GM19438 (cell line): ENCODE data around the gene STARD13.
"Not testable (repeated sequence)": the region's sequence is repeated elsewhere in the genome, so short reads cannot be mapped to it uniquely, and the experiment has no call there.

Experiments used
- ATAC-seq: cut with Tn5 transposase; IDR thresholded peaks from one replicate; pipeline ENCODE4 v1.9.1; 2021; ENCODE audit warnings: low read depth; ENCODE audit not compliant: unreplicated experiment

Gene STARD13

GRCh38 chr13:33258808-33259193 lies 26.8 kb downstream of the STARD13 start:
- no peak for ATAC-seq

- ATAC-seq, result no peak
Observed at GRCh38 chr13:33257841-33258807, 27.4 kb downstream of the STARD13 start.

- ATAC-seq, result no peak
Observed at GRCh38 chr13:33256148-33256840, 29.3 kb downstream of the STARD13 start.

GRCh38 chr13:33252135-33252534 lies 33.4 kb downstream of the STARD13 start:
- ATAC-seq, result no peak

GRCh38 chr13:33251131-33251661 lies 34.4 kb downstream of the STARD13 start:
- peak; percentile 68 for ATAC-seq

- ATAC-seq, result no peak
Observed at GRCh38 chr13:33250609-33251008, 34.9 kb downstream of the STARD13 start.

- no peak for ATAC-seq
Observed at GRCh38 chr13:33249894-33250293, 35.7 kb downstream of the STARD13 start.

- no peak for ATAC-seq
Observed at GRCh38 chr13:33249066-33249465, 36.5 kb downstream of the STARD13 start.

GRCh38 chr13:33245505-33246158 lies 39.9 kb downstream of the STARD13 start:
- no peak for ATAC-seq

GRCh38 chr13:33244907-33245287 lies 40.7 kb downstream of the STARD13 start:
- ATAC-seq, result no peak

GRCh38 chr13:33244210-33244906 lies 41.2 kb downstream of the STARD13 start:
- ATAC-seq, result no peak

GRCh38 chr13:33242984-33243617 lies 42.5 kb downstream of the STARD13 start:
- ATAC-seq, result no peak

GRCh38 chr13:33242372-33242771 lies 43.2 kb downstream of the STARD13 start:
- ATAC-seq, result not testable (repeated sequence)

GRCh38 chr13:33236021-33236420 lies 49.5 kb downstream of the STARD13 start:
- no peak for ATAC-seq

- no peak for ATAC-seq
Observed at GRCh38 chr13:33235564-33235963, 50.0 kb downstream of the STARD13 start.

GRCh38 chr13:33235078-33235477 lies 50.5 kb downstream of the STARD13 start:
- no peak for ATAC-seq

- ATAC-seq, result no peak
Observed at GRCh38 chr13:33233547-33233946, 52.0 kb downstream of the STARD13 start.

GRCh38 chr13:33232883-33233282 lies 52.7 kb downstream of the STARD13 start:
- ATAC-seq, result no peak

GRCh38 chr13:33231339-33231738 lies 54.2 kb downstream of the STARD13 start:
- no peak for ATAC-seq
